Endothelial cell of umbilical vein (primary cell): ENCODE results near the gene IPPK. TPM values are rescaled to one million over a fixed set of nuclear protein-coding genes. Genes with fewer than 3 reads are reported as not detected.

Source experiments
- BruUV-seq: library from RNA; stranded (reverse); fragments of 400-500 nt; replicated peaks from 2 replicates; lab custom pipeline; 2021; lab: Mats Ljungman, UMichigan
- CTCF ChIA-PET: fragments of 300-600, 350-600 bp; sonication (Branson Sonifier 250); formaldehyde crosslinking; loops from one replicate; lab custom pipeline; 2021; ENCODE audit warnings: antibody characterized with exemption, inconsistent platforms; lab: Charles Lee
- POLR2A ChIA-PET: fragments of 300-600, 350-600 bp; sonication (Branson Sonifier 250); formaldehyde crosslinking; loops from one replicate; lab custom pipeline; 2021; ENCODE audit warnings: antibody characterized with exemption, inconsistent platforms; lab: Charles Lee
- DNase-seq: peaks from one replicate; pipeline ENCODE4 v3.0.0-alpha.2; 2011; ENCODE audit warnings: low read depth, low spot score
- FAIRE-seq: peaks from 2 replicates; lab custom pipeline; 2011; peaks lifted over from hg19 to GRCh38; lab: Jason Lieb, UNC
- H2AFZ ChIP-seq: 2 replicates; pipeline ENCODE4 v1.6.0; 2012; ENCODE audit warnings: low read depth, low read length, control low read depth, inconsistent platforms
- H3K27ac ChIP-seq: 2 replicates; pipeline ENCODE4 v1.5.1; 2011; ENCODE audit warnings: low read depth, mild to moderate bottlenecking, control low read depth, low read length, moderate library complexity; ENCODE audit not compliant: insufficient read depth
- H3K27me3 ChIP-seq, 2 experiments: 2 replicates each; pipeline versions ENCODE4 v1.6.0 to v1.6.1; 2011; ENCODE audit warnings: low read length in 2 of 2, mixed read lengths in 1 of 2; ENCODE audit not compliant: control insufficient read depth in 2 of 2, insufficient read depth in 2 of 2
- H3K36me3 ChIP-seq, 2 experiments: 2 replicates in 1 of 2; 3 replicates in 1 of 2; pipeline ENCODE4 v1.5.1; 2011; ENCODE audit warnings: low read length in 2 of 2, mild to moderate bottlenecking in 1 of 2, moderate library complexity in 1 of 2; ENCODE audit not compliant: control insufficient read depth in 2 of 2, insufficient read depth in 2 of 2; ENCODE audit errors: extremely low read depth in 1 of 2
- H3K4me1 ChIP-seq: 3 replicates; pipeline ENCODE4 v1.5.1; 2011; ENCODE audit warnings: mild to moderate bottlenecking, low read length; ENCODE audit not compliant: control insufficient read depth, insufficient read depth; ENCODE audit errors: extremely low read depth
- H3K4me2 ChIP-seq: 2 replicates; pipeline ENCODE4 v1.6.1; 2011; ENCODE audit warnings: low read length, control low read depth, mixed read lengths; ENCODE audit not compliant: insufficient read depth
- H3K4me3 ChIP-seq, 3 experiments: fragments of 200-600 bp in 1 of 3; sonication (generic), shearing (Covaris generic) in 1 of 3; replicated peaks in 1 of 3; 2 replicates each; pipeline ENCODE4 v1.5.1; 2011 to 2016; ENCODE audit warnings: control low read depth in 3 of 3, low read length in 3 of 3, mild to moderate bottlenecking in 2 of 3, inconsistent platforms in 1 of 3, low read depth in 1 of 3, moderate library complexity in 1 of 3; ENCODE audit not compliant: insufficient read depth in 1 of 3
- H3K79me2 ChIP-seq: 2 replicates; pipeline ENCODE4 v1.6.0; 2012; ENCODE audit warnings: low read length, inconsistent platforms; ENCODE audit not compliant: control insufficient read depth, insufficient read depth
- H3K9ac ChIP-seq: replicated peaks from 2 replicates; pipeline ENCODE3; 2011; ENCODE audit warnings: low read length, control low read depth; ENCODE audit not compliant: insufficient read depth; ENCODE audit errors: extremely low read depth
- H3K9me1 ChIP-seq: replicated peaks from 3 replicates; pipeline ENCODE4 v1.6.0; 2011; ENCODE audit warnings: mild to moderate bottlenecking, low read length; ENCODE audit not compliant: control insufficient read depth, insufficient read depth; ENCODE audit errors: extremely low read depth
- H3K9me3 ChIP-seq: replicated peaks from 2 replicates; pipeline ENCODE4 v1.5.1; 2012; ENCODE audit warnings: low read length, inconsistent platforms; ENCODE audit not compliant: control insufficient read depth, insufficient read depth
- H4K20me1 ChIP-seq: replicated peaks from 2 replicates; pipeline ENCODE3; 2011; ENCODE audit warnings: mild to moderate bottlenecking, low read length; ENCODE audit not compliant: control insufficient read depth, insufficient read depth; ENCODE audit errors: extremely low read depth
- CTCF ChIP-seq, 2 donors: IDR thresholded peaks; 1 replicate in 1 of 2; 2 replicates in 1 of 2; pipeline ENCODE4 v1.5.1; 2011; ENCODE audit warnings: low read length in 2 of 2, mild to moderate bottlenecking in 2 of 2, moderate library complexity in 2 of 2, control low read depth in 1 of 2, inconsistent platforms in 1 of 2, low read depth in 1 of 2; ENCODE audit not compliant: insufficient read depth in 1 of 2; ENCODE audit errors: extremely low read depth in 1 of 2
- EZH2 ChIP-seq: IDR thresholded peaks from 2 replicates; pipeline ENCODE4 v1.6.1; 2012; ENCODE audit warnings: borderline replicate concordance, low read depth, mild to moderate bottlenecking, moderate library complexity, low read length, inconsistent platforms; ENCODE audit not compliant: severe bottlenecking
- FOS ChIP-seq: IDR thresholded peaks from 2 replicates; pipeline ENCODE4 v1.6.1; 2011; ENCODE audit warnings: mild to moderate bottlenecking, low read length, moderate library complexity, borderline replicate concordance; ENCODE audit not compliant: insufficient read depth
- GATA2 ChIP-seq: IDR thresholded peaks from 2 replicates; pipeline ENCODE4 v1.7.0; 2011; ENCODE audit warnings: low read depth, mild to moderate bottlenecking, moderate library complexity, mixed read lengths, low read length; ENCODE audit not compliant: insufficient read length, insufficient read depth
- JUN ChIP-seq: IDR thresholded peaks from 2 replicates; pipeline ENCODE4 v1.6.1; 2011; ENCODE audit warnings: borderline replicate concordance, low read depth; ENCODE audit not compliant: insufficient read length, insufficient read depth
- MAX ChIP-seq: IDR thresholded peaks from 2 replicates; pipeline ENCODE4 v1.6.1; 2011; ENCODE audit not compliant: insufficient read depth, insufficient read length
- POLR2A ChIP-seq: IDR thresholded peaks from 2 replicates; pipeline ENCODE4 v1.6.1; 2012; ENCODE audit warnings: low read depth, mild to moderate bottlenecking, control low read depth, low read length
- dilution Hi-C: fragments of 300-500 bp; cut with MboI; formaldehyde crosslinking; loops from one replicate; pipeline ENCODE4 v1.15.0; 2019; ENCODE audit warnings: low sequenced_read_pairs; ENCODE audit not compliant: extremely low pct_ligation_motif_present
- intact Hi-C: fragments of 100-400 bp; cut with micrococcal nuclease; formaldehyde crosslinking; loops from one replicate; pipeline ENCODE4 v1.10.0; 2022
- polyA plus RNA-seq, 4 experiments: library from polyadenylated mRNA; depleted of rRNA in 3 of 4; stranded (reverse) in 3 of 4; unstranded in 1 of 4; fragments of >200 nt; gene quantifications; 2 replicates each; pipeline versions ENCODE4 v1.2.1 to v1.2.3, GENCODE V29; 2011 to 2012; ENCODE audit warnings: missing spikeins in 1 of 4
- total RNA-seq: library from RNA; stranded (reverse); gene quantifications from 2 replicates; pipeline ENCODE4 v1.2.3, GENCODE V29; 2021

The IPPK gene
- total and polyA plus RNA-seq, 2 donors (not counting 3 experiments of a cell fraction or from before 2014, with no cell fraction given) = 14.0 to 28.0 TPM

- no peaks in the 10 kb centered on the region for H3K36me3 ChIP-seq
- no peak overlapping the region for H3K4me3 ChIP-seq
- TF ChIP-seq GATA2 (no peak), MAX (no peak), CTCF (IDR thresholded peaks at IDR 0.05; ENCODE audit: extremely low read depth in 1 of 2, insufficient read depth in 1 of 2, low read depth in 1 of 2, low read length in 2 of 2) (no peak), FOS (no peak), EZH2 (no peak), POLR2A (no peak), JUN (no peak)
- CTCF ChIA-PET = interaction anchor here (0.9 kb wide), 1 partner anchor 13 kb away, joined by 3 read pairs; no protein-coding TSS in a partner anchor
- POLR2A ChIA-PET = no interaction called here
- no peak overlapping the region for H3K4me2 ChIP-seq
- no peaks in the 10 kb centered on the region for H3K27me3 ChIP-seq
- BruUV-seq = no TSS peak
- no peaks in the 10 kb centered on the region for H3K4me1 ChIP-seq
- no peak overlapping the region for H2AFZ ChIP-seq
- H3K9ac ChIP-seq = no peak overlapping the region
- no peak for FAIRE-seq
- no peaks in the 10 kb centered on the region for H3K9me3 ChIP-seq
- H3K9me1 ChIP-seq = no peaks in the 10 kb centered on the region
- no peak overlapping the region for H3K27ac ChIP-seq
- intact Hi-C loops = no loop called here
- no peak for DNase-seq
- no peaks in the 10 kb centered on the region for H3K79me2 ChIP-seq
- dilution Hi-C loops = no loop called here
- H4K20me1 ChIP-seq = no peaks in the 10 kb centered on the region
Measured at GRCh38 chr9:92602413-92602812, 67.5 kb downstream of the IPPK start.
